ENCODE results near the gene REV3L. TPM values are rescaled to one million over a fixed set of nuclear protein-coding genes. Genes with fewer than 3 reads are reported as not detected.
A peak's percentile ranks its signal among the peaks of the same experiment; 100 is the strongest.

The REV3L gene
- total and polyA plus RNA-seq, 9 of the 15 experiments (the other 6 are each of a cell fraction or from before 2014, with no cell fraction given): 5.5 to 24.4 (median 14.4) TPM

GRCh38 chr6:111381123-111381522 is 101.9 kb downstream of the REV3L start:
- TF ChIP-seq ZBTB17 (CRISPR knock-in tag; IDR thresholded peaks at IDR 0.05) (no peak), PHB2 (IDR thresholded peaks at IDR 0.05; ENCODE audit: low read depth) (no peak), ARID1B (IDR thresholded peaks at IDR 0.05) (no peak), FIP1L1 (IDR thresholded peaks at IDR 0.05; ENCODE audit: low read depth, low read length, poor library complexity, severe bottlenecking) (no peak), XRCC5 (IDR thresholded peaks at IDR 0.05; ENCODE audit: low read depth, low read length) (no peak)
- Histone ChIP-seq H3K9me1 (ENCODE audit: control insufficient read depth, insufficient read depth, low read length) (no peaks in the 10 kb centered on the region), H3K9me3 (replicated peaks; ENCODE audit: control insufficient read depth, insufficient read depth, low read depth, low read length) (no peaks in the 10 kb centered on the region), H3K4me3 (no peak overlapping the region), H3K9ac (ENCODE audit: insufficient read depth in 1 of 2, low read depth in 2 of 2, low read length in 2 of 2) (no peak overlapping the region), H3K4me2 (ENCODE audit: insufficient read depth, low read length) (no peak overlapping the region), H2AFZ (ENCODE audit: low read depth, low read length) (no peak overlapping the region), H3K79me2 (ENCODE audit: control insufficient read depth, insufficient read depth, low read length) (no peaks in the 10 kb centered on the region), H3K27ac (ENCODE audit: extremely low read depth, low read depth, low read length) (no peak overlapping the region), H4K20me1 (replicated peaks; ENCODE audit: control insufficient read depth, insufficient read depth, low read length) (no peaks in the 10 kb centered on the region), H3K27me3 (ENCODE audit: control insufficient read depth in 2 of 2, insufficient read depth in 2 of 2, low read length in 2 of 2) (no peaks in the 10 kb centered on the region), H3K36me3 (ENCODE audit: control insufficient read depth, insufficient read depth, low read length) (peaks cover 37% of the 10 kb centered on the region; the same call in 1 of the 3 replicates), H3K4me1 (replicated peaks in 1 of 2; ENCODE audit: control insufficient read depth in 2 of 2, insufficient read depth in 2 of 2, low read length in 2 of 2) (peaks cover 4 to 13% of the 10 kb centered on the region in 2 experiments; a peak in 3 of 5 replicates)
- intact Hi-C loops (cut with micrococcal nuclease): no loop called here
- DNase-seq (ENCODE audit: extremely low read depth in 1 of 4, low spot score in 3 of 4) (no peak), ATAC-seq (no peak), FAIRE-seq (no peak)
- POLR2A ChIA-PET: interaction anchor here (0.7 kb wide), 1 partner anchor 27 kb away, joined by 3 read pairs; no protein-coding TSS in a partner anchor
- CTCF ChIA-PET (ENCODE audit: low intra/inter-chr PET ratio): no interaction called here
- in situ Hi-C loops (cut with MboI): no loop called here
- BruUV-seq (replicated peaks): no TSS peak

DNA sequence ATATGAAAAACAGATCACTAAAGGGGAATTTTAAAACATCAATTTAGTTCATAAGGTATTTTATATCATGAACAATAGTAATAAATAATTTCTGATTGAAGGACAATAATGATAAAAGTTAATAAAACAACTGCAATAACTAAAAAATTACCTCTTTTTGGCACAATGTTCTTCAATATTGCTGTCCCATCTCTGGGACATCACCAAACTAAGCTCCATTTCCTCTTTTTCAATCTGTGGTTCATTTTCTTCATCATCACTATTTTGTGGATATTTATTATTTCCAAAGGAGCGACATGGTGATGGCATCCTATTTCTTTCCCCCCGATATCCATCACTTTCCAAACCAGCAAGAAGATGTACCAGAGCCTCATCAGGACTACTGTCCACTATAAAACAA is 103.2 kb downstream of the REV3L start:
- no TSS peak for BruUV-seq (replicated peaks)
- FAIRE-seq (no peak), ATAC-seq (no peak), DNase-seq (ENCODE audit: extremely low read depth in 1 of 4, low spot score in 3 of 4) (no peak)
- Histone ChIP-seq H3K27me3 (ENCODE audit: control insufficient read depth in 2 of 2, insufficient read depth in 2 of 2, low read length in 2 of 2) (no peaks in the 10 kb centered on the region), H3K4me1 (replicated peaks in 1 of 2; ENCODE audit: control insufficient read depth in 2 of 2, insufficient read depth in 2 of 2, low read length in 2 of 2) (peaks cover 4 to 13% of the 10 kb centered on the region in 2 experiments; a peak in 3 of 5 replicates), H3K9ac (ENCODE audit: insufficient read depth in 1 of 2, low read depth in 2 of 2, low read length in 2 of 2) (no peak overlapping the region), H3K9me3 (replicated peaks; ENCODE audit: control insufficient read depth, insufficient read depth, low read depth, low read length) (no peaks in the 10 kb centered on the region), H3K79me2 (ENCODE audit: control insufficient read depth, insufficient read depth, low read length) (no peaks in the 10 kb centered on the region), H3K27ac (ENCODE audit: extremely low read depth, low read depth, low read length) (no peak overlapping the region), H3K36me3 (ENCODE audit: control insufficient read depth, insufficient read depth, low read length) (peaks cover 47% of the 10 kb centered on the region), H2AFZ (ENCODE audit: low read depth, low read length) (no peak overlapping the region), H3K4me3 (no peak overlapping the region), H4K20me1 (replicated peaks; ENCODE audit: control insufficient read depth, insufficient read depth, low read length) (no peaks in the 10 kb centered on the region), H3K4me2 (ENCODE audit: insufficient read depth, low read length) (no peak overlapping the region), H3K9me1 (ENCODE audit: control insufficient read depth, insufficient read depth, low read length) (no peaks in the 10 kb centered on the region)
- WGBS (ENCODE audit: insufficient coverage, low coverage, missing lambda C conversion rate): 93% methylated on average over 2 of the region's 2 CpGs
- ChIA-PET POLR2A (no interaction called here), CTCF (ENCODE audit: low intra/inter-chr PET ratio) (no interaction called here)
- in situ Hi-C loops (cut with MboI) (no loop called here), intact Hi-C loops (cut with micrococcal nuclease) (loop anchor here (5.0 kb wide), 1 partner anchor 97 kb away; no protein-coding TSS in a partner anchor)
- TF ChIP-seq HDGF (IDR thresholded peaks at IDR 0.05): no peak
- peak; percentile 39; the same call in 1 of the 2 replicates for TF ChIP-seq SPI1 (IDR thresholded peaks at IDR 0.05; ENCODE audit: borderline replicate concordance, low read depth, low read length)
